ENCODE results near the gene OR1L6. TPM values are rescaled to one million over a fixed set of nuclear protein-coding genes. Genes with fewer than 3 reads are reported as not detected.

Gene OR1L6
- total RNA-seq, 1 donor from 2014 or later = not detected

Other genes starting within 250 kb of the OR1L6 start
- not detected for gene OR1J2, start 231.5 kb upstream of the OR1L6 start, total RNA-seq
- gene OR1J4, start 223.2 kb upstream of the OR1L6 start, total RNA-seq = not detected
- not detected for gene OR1N1, start 215.0 kb upstream of the OR1L6 start, total RNA-seq
- gene OR1N2, start 189.2 kb upstream of the OR1L6 start, total RNA-seq = not detected
- not detected for gene OR1L8, start 158.9 kb upstream of the OR1L6 start, total RNA-seq
- not detected for gene OR1Q1, start 127.6 kb upstream of the OR1L6 start, total RNA-seq
- not detected for gene OR1B1, start 84.7 kb upstream of the OR1L6 start, total RNA-seq
- not detected for gene OR1L1, start 80.6 kb upstream of the OR1L6 start, total RNA-seq
- gene OR1L3, start 67.2 kb upstream of the OR1L6 start, total RNA-seq = not detected
- not detected for gene OR1L4, start 18.3 kb upstream of the OR1L6 start, total RNA-seq
- gene OR5C1, start 46.6 kb downstream of the OR1L6 start, total RNA-seq = not detected
- not detected for gene OR1K1, start 57.8 kb downstream of the OR1L6 start, total RNA-seq
- gene PDCL, start 86.3 kb downstream of the OR1L6 start, total RNA-seq = 15.5 TPM
- gene RC3H2, start 163.1 kb downstream of the OR1L6 start, total RNA-seq = 40.0 TPM
- gene ZBTB6, start 171.0 kb downstream of the OR1L6 start, total RNA-seq = 4.8 TPM
- 2.9 TPM for gene ZBTB26, start 189.2 kb downstream of the OR1L6 start, total RNA-seq
- gene RABGAP1, start 198.7 kb downstream of the OR1L6 start, total RNA-seq = 39.4 TPM

All from mesenteric fat pad (tissue), 1 donor.